B cell (primary cell): ENCODE measurements around the gene PCDHGB4. TPM values are rescaled to one million over a fixed set of nuclear protein-coding genes. Genes with fewer than 3 reads are reported as not detected.

Source experiments
- ATAC-seq: fragments of 200-7000 bp; cut with Tn5 transposase; one replicate; pipeline ENCODE4 v1.10.0; 2021; ENCODE audit warnings: low read depth, mild to moderate bottlenecking, moderate number of reproducible peaks, moderate library complexity
- CTCF ChIA-PET: fragments of 350-600 bp; sonication (Branson Sonifier 250); formaldehyde crosslinking; loops from one replicate; lab custom pipeline; 2021; ENCODE audit warnings: antibody characterized with exemption, inconsistent platforms; lab: Charles Lee
- POLR2A ChIA-PET: fragments of 350-600 bp; sonication (Branson Sonifier 250); formaldehyde crosslinking; loops from one replicate; lab custom pipeline; 2021; ENCODE audit warnings: antibody characterized with exemption; lab: Charles Lee
- DNase-seq: peaks from one replicate; pipeline ENCODE4 v3.0.0; 2013
- H2AFZ ChIP-seq: 2 replicates; pipeline ENCODE4 v1.6.1; 2012; ENCODE audit warnings: mild to moderate bottlenecking, low read depth, low read length; ENCODE audit not compliant: insufficient read depth, poor library complexity, severe bottlenecking
- H3K27ac ChIP-seq, 2 donors: 1 replicate in 1 of 2; 2 replicates in 1 of 2; pipeline ENCODE4 v1.5.1; 2012 to 2013; ENCODE audit warnings: low read length in 2 of 2, mild to moderate bottlenecking in 2 of 2, moderate library complexity in 1 of 2
- H3K27me3 ChIP-seq, 4 experiments: fragments of 200-600 bp in 1 of 4; sonication (generic) in 1 of 4; replicated peaks in 1 of 4; 1 replicate in 2 of 4; 2 replicates in 2 of 4; pipeline versions ENCODE4 v1.6.1 to v1.7.0; 2013 to 2016; ENCODE audit warnings: low read length in 3 of 4, mild to moderate bottlenecking in 2 of 4, mixed read lengths in 1 of 4, moderate library complexity in 1 of 4; ENCODE audit not compliant: insufficient read depth in 4 of 4, control insufficient read depth in 3 of 4; ENCODE audit errors: control extremely low read depth in 1 of 4
- H3K36me3 ChIP-seq, 2 experiments: replicated peaks in 1 of 2; 1 replicate in 1 of 2; 2 replicates in 1 of 2; pipeline versions ENCODE4 v1.6.1 to v1.7.1; 2013; ENCODE audit warnings: low read length in 1 of 2; ENCODE audit not compliant: insufficient read depth in 2 of 2, control insufficient read depth in 1 of 2; ENCODE audit errors: control extremely low read depth in 1 of 2, extremely low read depth in 1 of 2
- H3K4me1 ChIP-seq, 2 donors: fragments of 200-600 bp in 1 of 2; sonication (generic) in 1 of 2; 1 replicate in 1 of 2; 2 replicates in 1 of 2; pipeline versions ENCODE4 v1.5.1 to v1.6.1; 2013 to 2017; ENCODE audit warnings: low read length in 2 of 2; ENCODE audit not compliant: control insufficient read depth in 2 of 2, insufficient read depth in 2 of 2
- H3K4me2 ChIP-seq: replicated peaks from 2 replicates; pipeline ENCODE3; 2012; ENCODE audit warnings: mild to moderate bottlenecking, low read depth, low read length; ENCODE audit not compliant: poor library complexity, severe bottlenecking
- H3K4me3 ChIP-seq, 5 experiments: fragments of 200-600 bp in 1 of 5; sonication (generic) in 1 of 5; 1 replicate in 3 of 5; 2 replicates in 2 of 5; pipeline versions ENCODE4 v1.5.1 to v1.7.0; 2011 to 2016; ENCODE audit warnings: low read length in 4 of 5, mild to moderate bottlenecking in 4 of 5, low read depth in 2 of 5, control low read depth in 1 of 5, moderate library complexity in 1 of 5; ENCODE audit not compliant: insufficient read depth in 1 of 5; ENCODE audit errors: control extremely low read depth in 1 of 5, extremely low read depth in 1 of 5
- H3K79me2 ChIP-seq: fragments of 200-600 bp; sonication (generic); one replicate; pipeline ENCODE4 v1.6.0; 2016; ENCODE audit warnings: low read length; ENCODE audit not compliant: control insufficient read depth, insufficient read depth
- H3K9ac ChIP-seq: fragments of 200-600 bp; sonication (generic); 2 replicates; pipeline ENCODE4 v1.6.1; 2017; ENCODE audit warnings: mild to moderate bottlenecking, low read length, moderate library complexity
- H3K9me3 ChIP-seq, 3 donors: one replicate each; pipeline versions ENCODE4 v1.6.1 to v1.7.1; 2013; ENCODE audit warnings: low read length in 2 of 3; ENCODE audit not compliant: control insufficient read depth in 2 of 3, insufficient read depth in 1 of 3; ENCODE audit errors: control extremely low read depth in 1 of 3
- H4K20me1 ChIP-seq: 2 replicates; pipeline ENCODE4 v1.6.0; 2012; ENCODE audit warnings: mild to moderate bottlenecking, low read length; ENCODE audit not compliant: insufficient read depth, control insufficient read depth, poor library complexity, severe bottlenecking
- H3K27ac Mint-ChIP-seq: one replicate; pipeline ENCODE4 v1.8.0; 2021; ENCODE audit warnings: mixed read lengths
- H3K27me3 Mint-ChIP-seq: one replicate; pipeline ENCODE4 v1.8.0; 2021; ENCODE audit warnings: mixed read lengths
- H3K4me1 Mint-ChIP-seq: one replicate; pipeline ENCODE4 v1.8.0; 2021; ENCODE audit warnings: mixed read lengths
- H3K4me3 Mint-ChIP-seq: one replicate; pipeline ENCODE4 v1.8.0; 2021; ENCODE audit warnings: mixed read lengths
- H3K9me3 Mint-ChIP-seq: one replicate; pipeline ENCODE4 v1.8.0; 2022; ENCODE audit warnings: mixed read lengths; ENCODE audit not compliant: insufficient read depth
- CTCF ChIP-seq: fragments of 200-600 bp; IDR thresholded peaks from one replicate; pipeline ENCODE4 v1.8.0; 2022; ENCODE audit warnings: antibody characterized with exemption, mild to moderate bottlenecking
- EZH2 ChIP-seq: IDR thresholded peaks from 2 replicates; pipeline ENCODE4 v1.6.1; 2012; ENCODE audit warnings: borderline replicate concordance, low read depth, mild to moderate bottlenecking, moderate library complexity, low read length; ENCODE audit not compliant: insufficient read depth, poor library complexity, severe bottlenecking
- WGBS: methylation state at CpG from one replicate; pipeline ENCODE4 v1.1.5; 2013; ENCODE audit warnings: missing lambda C conversion rate; ENCODE audit not compliant: insufficient coverage; 5-methylcytosine and 5-hydroxymethylcytosine counted together
- intact Hi-C: fragments of 100-400 bp; cut with micrococcal nuclease; formaldehyde crosslinking; loops from one replicate; pipeline ENCODE4 v1.10.0; 2022
- polyA plus RNA-seq: library from polyadenylated mRNA; depleted of rRNA; stranded (reverse); fragments of >200 nt; gene quantifications from 2 replicates; pipeline ENCODE4 v1.2.3, GENCODE V29; 2012
- total RNA-seq, 2 donors: library from RNA; stranded (reverse); fragments of 120-200 nt in 1 of 2; gene quantifications; 1 replicate in 1 of 2; 2 replicates in 1 of 2; pipeline versions ENCODE4 v1.2.3 to v1.2.4, GENCODE V29; 2013 to 2022

PCDHGB4 gene
- total and polyA plus RNA-seq, 2 donors (not counting 1 experiment from before 2014, with no cell fraction given) = 0.39 to 1.6 TPM

- intact Hi-C loops = loop anchor here (10.0 kb wide), 1 partner anchor 87 kb away; the partner anchor contains the start of gene TAF7
- H3K4me3 Mint-ChIP-seq = no peak overlapping the region
- no peak for TF ChIP-seq CTCF
- no peak for TF ChIP-seq EZH2
- Histone ChIP-seq H3K79me2 (no peaks in the 10 kb centered on the region), H3K4me2 (no peak overlapping the region), H2AFZ (no peak overlapping the region), H3K4me1 (peaks cover 11 to 15% of the 10 kb centered on the region in 2 donors), H3K36me3 (no peaks in the 10 kb centered on the region), H3K27ac (no peak overlapping the region), H3K27me3 (peaks cover 0 to 70% (median 56%) of the 10 kb centered on the region in 4 experiments), H3K9ac (no peak overlapping the region), H3K9me3 (peaks cover 0 to 54% (median 20%) of the 10 kb centered on the region in 3 donors), H4K20me1 (no peaks in the 10 kb centered on the region), H3K4me3 (no peak overlapping the region)
- 95% methylated on average over 2 of the region's 3 CpGs for WGBS
- CTCF ChIA-PET = interaction anchor here (1.1 to 6.3 kb wide), 5 partner anchors 19 to 152 kb away, joined by 3 to 56 read pairs (median 24); partner anchors contain the start of gene PCDHGA12
- no peak for DNase-seq
- peaks cover 63% of the 10 kb centered on the region for H3K27me3 Mint-ChIP-seq
- peaks cover 16% of the 10 kb centered on the region for H3K4me1 Mint-ChIP-seq
- POLR2A ChIA-PET = interaction anchor here (1.0 kb wide), 1 partner anchor 152 kb away, joined by 3 read pairs; no protein-coding TSS in a partner anchor
- H3K9me3 Mint-ChIP-seq = peaks cover 8% of the 10 kb centered on the region
- no peak for ATAC-seq
- no peak overlapping the region for H3K27ac Mint-ChIP-seq
These were observed 24.1 kb downstream of the PCDHGB4 start for GRCh38 chr5:141411575-141411974.

- TF ChIP-seq CTCF (peak; percentile 82), EZH2 (no peak)
- Mint-ChIP-seq H3K27ac (peak within 1 kb of the TSS; percentile 17), H3K4me1 (peaks cover 18% of the 10 kb centered on the region), H3K9me3 (peaks cover 8% of the 10 kb centered on the region), H3K27me3 (peaks cover 59% of the 10 kb centered on the region), H3K4me3 (peak within 1 kb of the TSS; percentile 87)
- Histone ChIP-seq H3K9me3 (peaks cover 0 to 57% (median 19%) of the 10 kb centered on the region in 3 donors), H3K4me1 (peaks cover 11 to 15% of the 10 kb centered on the region in 2 donors), H3K4me3 (peak within 1 kb of the TSS; percentile 5 to 63 (median 45)), H3K27ac (no peak within 1 kb of the TSS), H3K9ac (peak within 1 kb of the TSS; percentile 63), H3K4me2 (peak within 1 kb of the TSS; percentile 74), H4K20me1 (no peaks in the 10 kb centered on the region), H3K27me3 (peaks cover 0 to 69% (median 55%) of the 10 kb centered on the region in 4 experiments), H2AFZ (peak within 1 kb of the TSS; percentile 77), H3K36me3 (no peaks in the 10 kb centered on the region), H3K79me2 (no peaks in the 10 kb centered on the region)
- peak; percentile 65 for DNase-seq
- intact Hi-C loops = loop anchor here (1.0 to 10.0 kb wide), 4 partner anchors 88 to 151 kb away; partner anchors contain the start of gene TAF7
- ATAC-seq = peak; percentile 68
- 16% methylated on average over 22 of the region's 31 CpGs for WGBS
- ChIA-PET POLR2A (no interaction called here), CTCF (interaction anchor here (0.7 to 6.3 kb wide), 23 partner anchors 9 to 224 kb away, joined by 3 to 56 read pairs (median 4); partner anchors contain the start of genes PCDHGA11, PCDHGA12, PCDHGA9 and PCDHGB3)
These were observed 25.5 kb downstream of the PCDHGB4 start, which contains the start of gene PCDHGA10 for GRCh38 chr5:141412854-141413539. Gene PCDHGA10 (plus strand): TSS chr5:141412987. CDS start chr5:141413176, 189 bp downstream.
